ENCODE measurements around the gene ARHGEF28. TPM values are rescaled to one million over a fixed set of nuclear protein-coding genes. Genes with fewer than 3 reads are reported as not detected.

ARHGEF28 gene
- total and polyA plus RNA-seq, 2 of the 4 experiments (the other 2 are of a cell fraction), result 3.6 to 16.0 TPM

- ATAC-seq (ENCODE audit: low read depth), result peak; percentile 71
- H3K9ac ChIP-seq (ENCODE audit: low read depth, low read length), result no peak overlapping the region
- in situ Hi-C loops (cut with MboI; ENCODE audit: low sequenced_read_pairs), result no loop called here
These were observed 28.3 kb downstream of the ARHGEF28 start for GRCh38 chr5:73654171-73654811.

More at GRCh38 chr5:73654171-73654811, 28.3 kb downstream of the ARHGEF28 start:
- H3K36me3 ChIP-seq (ENCODE audit: control insufficient read depth, insufficient read depth, low read length), result no peaks in the 10 kb centered on the region
- BruUV-seq (replicated peaks), result no TSS peak
- H2AK5ac ChIP-seq (ENCODE audit: low read depth, low read length), result peak overlapping the region; percentile 49
- peak overlapping the region; percentile 36 for H2BK5ac ChIP-seq (ENCODE audit: low read depth, low read length, poor library complexity, severe bottlenecking)
- no peak overlapping the region for H3K4me2 ChIP-seq (ENCODE audit: low read depth, low read length)
- no peak overlapping the region for H2AFZ ChIP-seq (replicated peaks; ENCODE audit: low read length, poor library complexity)
- H3K4me3 ChIP-seq (ENCODE audit: insufficient read depth, low read depth, low read length), result no peak overlapping the region
- no peak overlapping the region for H2BK15ac ChIP-seq (ENCODE audit: low read depth, low read length)
- H3K14ac ChIP-seq (replicated peaks; ENCODE audit: low read depth, low read length), result peak overlapping the region; percentile 51
- peak; percentile 69 for DNase-seq
- H3K23ac ChIP-seq (ENCODE audit: low read depth, low read length), result peak overlapping the region; percentile 65; the same call in 1 of the 2 replicates
- no peak overlapping the region for H4K5ac ChIP-seq (ENCODE audit: low read depth, low read length)
- no peak overlapping the region for H3K56ac ChIP-seq (ENCODE audit: extremely low read depth, insufficient read depth, low read length)
- TF ChIP-seq BHLHE40 (IDR thresholded peaks at IDR 0.05; ENCODE audit: low read depth, low read length) (no peak), MXI1 (IDR thresholded peaks at IDR 0.05; ENCODE audit: borderline replicate concordance, low read depth, low read length) (no peak), RAD21 (IDR thresholded peaks at IDR 0.05; ENCODE audit: low read length) (no peak), CEBPB (IDR thresholded peaks at IDR 0.05; ENCODE audit: low read depth, low read length) (no peak), CHD1 (IDR thresholded peaks at IDR 0.05; ENCODE audit: low read depth, low read length) (no peak), MAFK (IDR thresholded peaks at IDR 0.05; ENCODE audit: low read depth, low read length) (no peak), SMC3 (IDR thresholded peaks at IDR 0.05; ENCODE audit: low read depth, low read length) (no peak), RCOR1 (IDR thresholded peaks at IDR 0.05; ENCODE audit: insufficient replicate concordance, low read length) (no peak), NFE2L2 (IDR thresholded peaks at IDR 0.05; ENCODE audit: low read depth, low read length) (no peak), ELK1 (IDR thresholded peaks at IDR 0.05; ENCODE audit: borderline replicate concordance, low read depth, low read length) (no peak)
- H3K4ac ChIP-seq (ENCODE audit: low read depth, low read length), result peak overlapping the region; percentile 70
- dilution Hi-C loops (cut with HindIII; ENCODE audit: low sequenced_read_pairs, unreplicated experiment) (no loop called here), intact Hi-C loops (cut with micrococcal nuclease) (no loop called here)
- no peak overlapping the region for H4K91ac ChIP-seq (ENCODE audit: insufficient read depth, low read depth, low read length)
- H3K4me1 ChIP-seq (ENCODE audit: control insufficient read depth, insufficient read depth, low read length), result peaks cover 8% of the 10 kb centered on the region; the same call in 1 of the 2 replicates
- peaks cover 33 to 62% of the 10 kb centered on the region in 2 experiments for H3K79me1 ChIP-seq (ENCODE audit: low read depth in 1 of 2, low read length in 2 of 2)
- H4K20me1 ChIP-seq (ENCODE audit: insufficient read depth, low read length), result peaks cover 4% of the 10 kb centered on the region; the same call in 1 of the 2 replicates
- peak overlapping the region; percentile 23 for H2BK20ac ChIP-seq (ENCODE audit: low read depth, low read length)
- ChIA-PET CTCF (interaction anchor here (1.4 kb wide), 1 partner anchor 19 kb away, joined by 4 read pairs; no protein-coding TSS in a partner anchor), POLR2A (ENCODE audit: unreplicated experiment) (no interaction called here)
- peaks cover 13% of the 10 kb centered on the region for H3K9me1 ChIP-seq (ENCODE audit: insufficient read depth, low read length)
- no peaks in the 10 kb centered on the region for H3K9me3 ChIP-seq (ENCODE audit: control insufficient read depth, insufficient read depth, low read length)
- peak overlapping the region; percentile 18; the same call in 1 of the 2 replicates for H2BK120ac ChIP-seq (ENCODE audit: low read depth, low read length)
- H3K27ac ChIP-seq (ENCODE audit: insufficient read depth, low read length), result no peak overlapping the region
- peak overlapping the region; percentile 18; the same call in 1 of the 2 replicates for H3K18ac ChIP-seq (ENCODE audit: low read depth, low read length)
- H3K27me3 ChIP-seq (ENCODE audit: control insufficient read depth, insufficient read depth, low read length), result no peaks in the 10 kb centered on the region
- H4K8ac ChIP-seq (ENCODE audit: low read depth in 2 of 2, low read length in 2 of 2), result peak overlapping the region in 1 of 2 experiments; percentile 77; a peak in 2 of 4 replicates
- WGBS, 2 experiments (ENCODE audit: extremely low coverage in 2 of 2, insufficient read length in 1 of 2), result 67% methylated on average over 2 of the region's 3 CpGs; no CpG with 5 or more reads in 1 of the 2 experiments
- peak overlapping the region; percentile 55 for H2AK9ac ChIP-seq (replicated peaks; ENCODE audit: low read depth, low read length, poor library complexity)
